Naive B cell (primary cell): Measurements from ENCODE around the gene BUD23. TPM values are rescaled to one million over a fixed set of nuclear protein-coding genes. Genes with fewer than 3 reads are reported as not detected.
A peak's percentile ranks its signal among the peaks of the same experiment; 100 is the strongest.
"Not testable (repeated sequence)": the region's sequence is repeated elsewhere in the genome, so short reads cannot be mapped to it uniquely, and the experiment has no call there.

ENCODE experiments used
- ATAC-seq, 2 donors: fragments of 150-1000 bp; cut with Tn5 transposase; 2 replicates each; pipeline ENCODE4 v1.10.0; 2021; ENCODE audit warnings: low read depth in 2 of 2, mild to moderate bottlenecking in 2 of 2, moderate library complexity in 2 of 2
- DNase-seq: peaks from one replicate; pipeline ENCODE4 v3.0.0; 2022
- H3K27ac Mint-ChIP-seq, 6 donors: one replicate each; pipeline ENCODE4 v1.8.0; 2020 to 2022; ENCODE audit warnings: mild to moderate bottlenecking in 6 of 6, mixed read lengths in 6 of 6, moderate library complexity in 5 of 6, inconsistent platforms in 2 of 6
- H3K27me3 Mint-ChIP-seq, 3 donors: one replicate each; pipeline ENCODE4 v1.8.0; 2021 to 2022; ENCODE audit warnings: mixed read lengths in 3 of 3, mild to moderate bottlenecking in 1 of 3
- H3K36me3 Mint-ChIP-seq, 2 donors: one replicate each; pipeline ENCODE4 v1.8.0; 2020 to 2022; ENCODE audit warnings: mixed read lengths in 2 of 2, inconsistent platforms in 1 of 2, mild to moderate bottlenecking in 1 of 2
- H3K4me1 Mint-ChIP-seq, 3 donors: one replicate each; pipeline ENCODE4 v1.8.0; 2020 to 2022; ENCODE audit warnings: mixed read lengths in 3 of 3, inconsistent platforms in 1 of 3, mild to moderate bottlenecking in 1 of 3, moderate library complexity in 1 of 3
- H3K4me3 Mint-ChIP-seq, 8 donors: one replicate each; pipeline ENCODE4 v1.8.0; 2020 to 2022; ENCODE audit warnings: mild to moderate bottlenecking in 8 of 8, mixed read lengths in 8 of 8, moderate library complexity in 8 of 8, inconsistent platforms in 2 of 8
- H3K9me3 Mint-ChIP-seq, 7 donors: one replicate each; pipeline ENCODE4 v1.8.0; 2020 to 2022; ENCODE audit warnings: mixed read lengths in 7 of 7, mild to moderate bottlenecking in 5 of 7, inconsistent platforms in 2 of 7, moderate library complexity in 1 of 7
- polyA plus RNA-seq, 6 donors: library from polyadenylated mRNA; unstranded; fragments of 300-500 nt; fragmentation: Illumina TruSeq; gene quantifications; one replicate each; pipeline ENCODE4 v1.2.3, GENCODE V29; 2021; ENCODE audit warnings: low read depth in 6 of 6

The BUD23 gene
- polyA plus RNA-seq, 6 donors from 2014 or later = 129 to 249 (median 148) TPM

- DNase-seq = no peak
- Mint-ChIP-seq H3K9me3 (no peaks in the 10 kb centered on the region), H3K27me3 (peaks cover 20 to 43% (median 31%) of the 10 kb centered on the region in 3 donors), H3K4me3 (peak overlapping the region; percentile 82 to 93 (median 88)), H3K36me3 (no peaks in the 10 kb centered on the region), H3K4me1 (peaks cover 15 to 24% (median 21%) of the 10 kb centered on the region in 3 donors), H3K27ac (peak overlapping the region in 1 of 6 donors; percentile 23)
- peak; percentile 21 to 27 for ATAC-seq
These were observed 36.4 kb downstream of the BUD23 start for GRCh38 chr7:73719806-73720169.

GRCh38 chr7:73720443-73720842, 37.0 kb downstream of the BUD23 start:
- ATAC-seq, H3K9me3 Mint-ChIP-seq, H3K36me3 Mint-ChIP-seq, DNase-seq: not testable (repeated sequence)
- Mint-ChIP-seq H3K4me1 (peaks cover 17 to 24% (median 21%) of the 10 kb centered on the region in 3 donors), H3K27ac (peak overlapping the region in 3 of 6 donors; percentile 23 to 89 (median 54)), H3K4me3 (peak overlapping the region; percentile 82 to 93 (median 88)), H3K27me3 (peaks cover 22 to 44% (median 35%) of the 10 kb centered on the region in 3 donors)

GRCh38 chr7:73721377-73721817, 38.0 kb downstream of the BUD23 start:
- H3K9me3 Mint-ChIP-seq = no peaks in the 10 kb centered on the region
- no peak for DNase-seq
- H3K4me1 Mint-ChIP-seq = peaks cover 17 to 24% (median 21%) of the 10 kb centered on the region in 3 donors
- H3K27ac Mint-ChIP-seq = no peak overlapping the region
- peaks cover 20 to 35% (median 31%) of the 10 kb centered on the region in 3 donors for H3K27me3 Mint-ChIP-seq
- no peak for ATAC-seq
- peak overlapping the region in 7 of 8 donors; percentile 25 to 88 (median 69) for H3K4me3 Mint-ChIP-seq
- no peaks in the 10 kb centered on the region for H3K36me3 Mint-ChIP-seq

- not testable (repeated sequence) for H3K9me3 Mint-ChIP-seq, ATAC-seq, H3K27ac Mint-ChIP-seq, H3K4me3 Mint-ChIP-seq, DNase-seq, H3K36me3 Mint-ChIP-seq
- Mint-ChIP-seq H3K27me3 (peaks cover 17 to 28% (median 24%) of the 10 kb centered on the region in 3 donors), H3K4me1 (peaks cover 17 to 21% (median 18%) of the 10 kb centered on the region in 3 donors)
These were observed 38.8 kb downstream of the BUD23 start for GRCh38 chr7:73722182-73722581.

GRCh38 chr7:73722785-73723184, 39.4 kb downstream of the BUD23 start:
- peaks cover 14 to 17% (median 16%) of the 10 kb centered on the region in 3 donors for H3K4me1 Mint-ChIP-seq
- peaks cover 13 to 24% (median 21%) of the 10 kb centered on the region in 3 donors for H3K27me3 Mint-ChIP-seq
- DNase-seq = no peak
- H3K36me3 Mint-ChIP-seq = no peaks in the 10 kb centered on the region
- no peaks in the 10 kb centered on the region for H3K9me3 Mint-ChIP-seq
- H3K4me3 Mint-ChIP-seq = no peak overlapping the region
- no peak overlapping the region for H3K27ac Mint-ChIP-seq
- no peak for ATAC-seq

- no peak overlapping the region for H3K4me3 Mint-ChIP-seq
- ATAC-seq = no peak
- no peak overlapping the region for H3K27ac Mint-ChIP-seq
- H3K36me3 Mint-ChIP-seq = no peaks in the 10 kb centered on the region
- peaks cover 7 to 11% (median 7%) of the 10 kb centered on the region in 3 donors for H3K4me1 Mint-ChIP-seq
- no peak for DNase-seq
- peaks cover 17 to 25% (median 25%) of the 10 kb centered on the region in 3 donors for H3K27me3 Mint-ChIP-seq
- no peaks in the 10 kb centered on the region for H3K9me3 Mint-ChIP-seq
These were observed 40.4 kb downstream of the BUD23 start for GRCh38 chr7:73723813-73724212.

- H3K9me3 Mint-ChIP-seq = no peaks in the 10 kb centered on the region
- H3K36me3 Mint-ChIP-seq = no peaks in the 10 kb centered on the region
- no peak overlapping the region for H3K4me3 Mint-ChIP-seq
- no peak for DNase-seq
- H3K4me1 Mint-ChIP-seq = peaks cover 0 to 5% (median 0%) of the 10 kb centered on the region in 3 donors
- no peak overlapping the region for H3K27ac Mint-ChIP-seq
- peak; percentile 21 to 22 for ATAC-seq
- H3K27me3 Mint-ChIP-seq = peaks cover 17 to 24% (median 19%) of the 10 kb centered on the region in 3 donors
These were observed 42.7 kb downstream of the BUD23 start for GRCh38 chr7:73726083-73726466.

GRCh38 chr7:73727952-73728351, 44.6 kb downstream of the BUD23 start:
- no peak overlapping the region for H3K27ac Mint-ChIP-seq
- DNase-seq = no peak

GRCh38 chr7:73728551-73728950, 45.2 kb downstream of the BUD23 start:
- Mint-ChIP-seq H3K27me3 (peaks cover 13 to 24% (median 19%) of the 10 kb centered on the region in 3 donors), H3K9me3 (no peaks in the 10 kb centered on the region), H3K4me1 (peaks cover 0 to 5% (median 0%) of the 10 kb centered on the region in 3 donors), H3K4me3 (no peak overlapping the region), H3K27ac (no peak overlapping the region), H3K36me3 (no peaks in the 10 kb centered on the region)
- ATAC-seq (no peak), DNase-seq (no peak)

More at GRCh38 chr7:73727952-73728351, 44.6 kb downstream of the BUD23 start:
- H3K4me3 Mint-ChIP-seq = no peak overlapping the region
- no peaks in the 10 kb centered on the region for H3K9me3 Mint-ChIP-seq
- peaks cover 13 to 24% (median 19%) of the 10 kb centered on the region in 3 donors for H3K27me3 Mint-ChIP-seq
- ATAC-seq = no peak
- H3K4me1 Mint-ChIP-seq = peaks cover 0 to 5% (median 0%) of the 10 kb centered on the region in 3 donors
- H3K36me3 Mint-ChIP-seq = no peaks in the 10 kb centered on the region

- Mint-ChIP-seq H3K27me3 (peaks cover 9 to 17% (median 11%) of the 10 kb centered on the region in 3 donors), H3K36me3 (no peaks in the 10 kb centered on the region), H3K27ac (no peak overlapping the region), H3K9me3 (no peaks in the 10 kb centered on the region), H3K4me3 (no peak overlapping the region), H3K4me1 (peaks cover 6 to 8% (median 8%) of the 10 kb centered on the region in 3 donors)
- DNase-seq = no peak
- no peak for ATAC-seq
These were observed 47.1 kb downstream of the BUD23 start for GRCh38 chr7:73730485-73730884.

- H3K27ac Mint-ChIP-seq = no peak overlapping the region
- H3K27me3 Mint-ChIP-seq = peaks cover 9 to 17% (median 11%) of the 10 kb centered on the region in 3 donors
- no peak for ATAC-seq
- H3K4me3 Mint-ChIP-seq = peak overlapping the region in 1 of 8 donors; percentile 18
- H3K9me3 Mint-ChIP-seq = no peaks in the 10 kb centered on the region
- peaks cover 9 to 17% (median 11%) of the 10 kb centered on the region in 3 donors for H3K4me1 Mint-ChIP-seq
- DNase-seq = no peak
- H3K36me3 Mint-ChIP-seq = no peaks in the 10 kb centered on the region
These were observed 49.0 kb downstream of the BUD23 start for GRCh38 chr7:73732397-73732796.

GRCh38 chr7:73734619-73735527, 51.5 kb downstream of the BUD23 start:
- ATAC-seq (peak; percentile 10 to 15), DNase-seq (peak; percentile 67)
- Mint-ChIP-seq H3K4me1 (peaks cover 16 to 30% (median 29%) of the 10 kb centered on the region in 3 donors), H3K27ac (peak overlapping the region in 1 of 6 donors; percentile 24), H3K36me3 (no peaks in the 10 kb centered on the region), H3K4me3 (peak overlapping the region in 3 of 8 donors; percentile 15 to 56 (median 45)), H3K9me3 (no peaks in the 10 kb centered on the region), H3K27me3 (peaks cover 0 to 5% (median 0%) of the 10 kb centered on the region in 3 donors)

GRCh38 chr7:73735528-73735905, 52.1 kb downstream of the BUD23 start:
- no peak overlapping the region for H3K27ac Mint-ChIP-seq
- ATAC-seq = no peak
- peak overlapping the region in 1 of 8 donors; percentile 56 for H3K4me3 Mint-ChIP-seq
- peaks cover 0 to 1% (median 0%) of the 10 kb centered on the region in 3 donors for H3K27me3 Mint-ChIP-seq
- DNase-seq = no peak
- H3K4me1 Mint-ChIP-seq = peaks cover 16 to 30% (median 29%) of the 10 kb centered on the region in 3 donors
- H3K9me3 Mint-ChIP-seq = no peaks in the 10 kb centered on the region
- H3K36me3 Mint-ChIP-seq = no peaks in the 10 kb centered on the region
